Right lobe of liver (tissue), 6 donors: ENCODE measurements around the gene RCSD1. TPM values are rescaled to one million over a fixed set of nuclear protein-coding genes. Genes with fewer than 3 reads are reported as not detected.

Experiments
- ATAC-seq, 4 donors: fragments of 200-7000 bp; cut with Tn5 transposase; one replicate each; pipeline ENCODE4 v1.9.1; 2020; ENCODE audit warnings: mild to moderate bottlenecking in 4 of 4, moderate library complexity in 4 of 4
- DNase-seq, 3 donors: peaks; one replicate each; pipeline ENCODE4 v3.0.0-alpha.2; 2020
- H3K27ac ChIP-seq, 3 donors: fragments of 200-600 bp; one replicate each; pipeline ENCODE4 v1.8.0; 2022
- H3K27me3 ChIP-seq, 2 donors: fragments of 200-600 bp; one replicate each; pipeline ENCODE4 v1.8.0; 2022
- H3K36me3 ChIP-seq, 4 donors: fragments of 200-600 bp; sonication (generic) in 1 of 4; one replicate each; pipeline versions ENCODE4 v1.5.1 to v1.8.0; 2017 to 2022; ENCODE audit warnings: control low read depth in 1 of 4
- H3K4me1 ChIP-seq, 4 donors: fragments of 200-600 bp; sonication (generic) in 1 of 4; one replicate each; pipeline versions ENCODE4 v1.5.1 to v1.8.0; 2017 to 2022; ENCODE audit warnings: control low read depth in 1 of 4
- H3K4me3 ChIP-seq, 3 donors: fragments of 200-600 bp; one replicate each; pipeline ENCODE4 v1.8.0; 2022
- H3K9me3 ChIP-seq, 4 donors: fragments of 200-600 bp; sonication (generic) in 1 of 4; one replicate each; pipeline versions ENCODE4 v1.5.1 to v1.8.0; 2017 to 2022; ENCODE audit warnings: control low read depth in 1 of 4
- POLR2A ChIP-seq: fragments of 450-650 bp; IDR thresholded peaks from one replicate; pipeline ENCODE4 v1.6.1; 2017; ENCODE audit warnings: antibody characterized with exemption, mild to moderate bottlenecking
- WGBS: methylation state at CpG from one replicate; pipeline ENCODE4 v1.1.6; 2018; ENCODE audit warnings: low coverage, low lambda C conversion rate; ENCODE audit not compliant: insufficient coverage; ENCODE audit errors: missing lambda C conversion rate; 5-methylcytosine and 5-hydroxymethylcytosine counted together
- intact Hi-C, 2 donors: fragments of 100-400 bp; cut with DNase I; formaldehyde crosslinking; loops; one replicate each; pipeline versions ENCODE4 v1.11.2 to v1.14.1; 2022
- total RNA-seq, 6 experiments: library from RNA; depleted of rRNA in 2 of 6; stranded (reverse); fragments of >200 nt in 2 of 6; fragmentation: NEBNext Ultra II Directional in 3 of 6; extraction: Animal tissue kit (Norgen Biotek cat#: 25700) in 3 of 6; gene quantifications; one replicate each; pipeline versions ENCODE4 v1.1.0 to v1.2.4, GENCODE V29; 2016 to 2023
- TF ChIP-seq, protein P1 (sequence below), 4 donors: fragments of 200-600 bp in 3 of 4; fragments of 450-650 bp in 1 of 4; IDR thresholded peaks; one replicate each; pipeline versions ENCODE4 v1.5.1 to v1.8.0; 2016 to 2022; ENCODE audit warnings: antibody characterized with exemption in 4 of 4, mild to moderate bottlenecking in 2 of 4
- donor health status: DM: no; HTN: yes; CAD: no.
- donor health status: DM: no; HTN: no; CAD: no.
- donor health status: DM: no; HTN: no; CAD: no.
- donor health status: DM: no; HTN: yes; CAD: no.
- donor health status: DM: no; HTN: yes; CAD: no.

Gene RCSD1
- total RNA-seq, 6 experiments from 2014 or later: 2.4 to 8.4 (median 5.0) TPM

DNA sequence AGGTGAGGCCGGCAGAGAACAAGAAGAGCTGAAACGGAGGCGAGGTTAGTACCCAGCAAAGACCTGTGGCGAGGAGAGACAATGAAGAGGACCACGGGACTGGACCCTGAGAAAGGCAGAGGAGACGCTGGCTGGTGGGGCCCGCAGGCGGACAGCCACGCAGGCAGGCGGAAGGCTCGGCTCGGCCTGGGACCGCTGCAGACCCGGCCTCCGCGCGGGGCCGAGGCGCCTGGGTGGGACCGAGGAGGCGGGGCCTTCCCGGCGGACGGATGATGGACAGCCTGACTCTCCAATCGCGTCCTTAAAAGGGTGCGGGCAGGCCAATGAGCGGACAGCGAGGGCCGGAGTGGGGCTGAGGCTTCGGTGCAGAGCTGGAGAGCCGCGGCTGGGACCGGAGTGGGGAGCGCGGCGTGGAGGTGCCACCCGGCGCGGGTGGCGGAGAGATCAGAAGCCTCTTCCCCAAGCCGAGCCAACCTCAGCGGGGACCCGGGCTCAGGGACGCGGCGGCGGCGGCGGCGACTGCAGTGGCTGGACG, 91.7 kb downstream of the RCSD1 start, which contains the start of gene MPZL1:
Gene MPZL1 (plus strand): TSS at position 366 of the 535 bp plus-strand sequence. CDS start 170 bp downstream, outside the sequence.
- Histone ChIP-seq H3K9me3 (no peaks in the 10 kb centered on the region), H3K36me3 (no peaks in the 10 kb centered on the region), H3K27ac (peak within 1 kb of the TSS; percentile 66 to 86 (median 69)), H3K4me3 (peak within 1 kb of the TSS; percentile 86 to 95 (median 94)), H3K27me3 (no peaks in the 10 kb centered on the region), H3K4me1 (peaks cover 0 to 21% (median 3%) of the 10 kb centered on the region in 4 donors)
- peak; percentile 97 to 98 (median 98) for DNase-seq
- intact Hi-C loops: loop anchor here in 1 of 2 donors (10.0 kb wide), 1 partner anchor 83 kb away; no protein-coding TSS in a partner anchor
- WGBS: 0% methylated on average over 12 of the region's 52 CpGs
- TF ChIP-seq POLR2A: peak; percentile 75
- TF ChIP-seq, protein P1, sequence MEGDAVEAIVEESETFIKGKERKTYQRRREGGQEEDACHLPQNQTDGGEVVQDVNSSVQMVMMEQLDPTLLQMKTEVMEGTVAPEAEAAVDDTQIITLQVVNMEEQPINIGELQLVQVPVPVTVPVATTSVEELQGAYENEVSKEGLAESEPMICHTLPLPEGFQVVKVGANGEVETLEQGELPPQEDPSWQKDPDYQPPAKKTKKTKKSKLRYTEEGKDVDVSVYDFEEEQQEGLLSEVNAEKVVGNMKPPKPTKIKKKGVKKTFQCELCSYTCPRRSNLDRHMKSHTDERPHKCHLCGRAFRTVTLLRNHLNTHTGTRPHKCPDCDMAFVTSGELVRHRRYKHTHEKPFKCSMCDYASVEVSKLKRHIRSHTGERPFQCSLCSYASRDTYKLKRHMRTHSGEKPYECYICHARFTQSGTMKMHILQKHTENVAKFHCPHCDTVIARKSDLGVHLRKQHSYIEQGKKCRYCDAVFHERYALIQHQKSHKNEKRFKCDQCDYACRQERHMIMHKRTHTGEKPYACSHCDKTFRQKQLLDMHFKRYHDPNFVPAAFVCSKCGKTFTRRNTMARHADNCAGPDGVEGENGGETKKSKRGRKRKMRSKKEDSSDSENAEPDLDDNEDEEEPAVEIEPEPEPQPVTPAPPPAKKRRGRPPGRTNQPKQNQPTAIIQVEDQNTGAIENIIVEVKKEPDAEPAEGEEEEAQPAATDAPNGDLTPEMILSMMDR (IDR thresholded peaks at IDR 0.05): no peak
- peak; percentile 95 to 99 (median 98) for ATAC-seq

- intact Hi-C loops: loop anchor here in 1 of 2 donors (10.0 kb wide), 1 partner anchor 82 kb away; no protein-coding TSS in a partner anchor
- no peaks in the 10 kb centered on the region for H3K9me3 ChIP-seq
- H3K4me3 ChIP-seq: peak overlapping the region; percentile 86 to 95 (median 94)
- peaks cover 0 to 21% (median 3%) of the 10 kb centered on the region in 4 donors for H3K4me1 ChIP-seq
- H3K27me3 ChIP-seq: no peaks in the 10 kb centered on the region
- ATAC-seq: peak; percentile 50 to 64 (median 56)
- TF ChIP-seq, protein P1 (IDR thresholded peaks at IDR 0.05): no peak
- TF ChIP-seq POLR2A: no peak
- H3K27ac ChIP-seq: peak overlapping the region; percentile 66 to 86 (median 69)
- 0% methylated on average over 15 of the region's 52 CpGs for WGBS
- peak; percentile 52 to 63 (median 55) for DNase-seq
- H3K36me3 ChIP-seq: no peaks in the 10 kb centered on the region
These were observed 92.3 kb downstream of the RCSD1 start for GRCh38 chr1:167722152-167722869.

GRCh38 chr1:167722870-167723251, 92.8 kb downstream of the RCSD1 start:
- Histone ChIP-seq H3K9me3 (no peaks in the 10 kb centered on the region), H3K27me3 (no peaks in the 10 kb centered on the region), H3K4me3 (peak overlapping the region; percentile 86 to 95 (median 94)), H3K4me1 (peaks cover 0 to 21% (median 3%) of the 10 kb centered on the region in 4 donors), H3K27ac (peak overlapping the region in 1 of 3 donors; percentile 86), H3K36me3 (no peaks in the 10 kb centered on the region)
- ATAC-seq (no peak), DNase-seq (no peak)
- no peak for TF ChIP-seq POLR2A
- intact Hi-C loops: loop anchor here in 1 of 2 donors (10.0 kb wide), 1 partner anchor 82 kb away; no protein-coding TSS in a partner anchor
- WGBS: 27% methylated on average over 4 of the region's 4 CpGs

GRCh38 chr1:167723707-167724323, 93.8 kb downstream of the RCSD1 start:
- Histone ChIP-seq H3K36me3 (no peaks in the 10 kb centered on the region), H3K4me1 (peaks cover 0 to 21% (median 3%) of the 10 kb centered on the region in 4 donors), H3K27ac (no peak overlapping the region), H3K9me3 (no peaks in the 10 kb centered on the region), H3K4me3 (no peak overlapping the region), H3K27me3 (no peaks in the 10 kb centered on the region)
- 81% methylated on average over 2 of the region's 2 CpGs for WGBS
- no peak for TF ChIP-seq POLR2A
- TF ChIP-seq, protein P1 (IDR thresholded peaks at IDR 0.05): no peak
- intact Hi-C loops: loop anchor here in 1 of 2 donors (10.0 kb wide), 1 partner anchor 81 kb away; no protein-coding TSS in a partner anchor
- DNase-seq (no peak), ATAC-seq (no peak)
